H9 (cell line): Measurements from ENCODE around the gene FGF22. TPM values are rescaled to one million over a fixed set of nuclear protein-coding genes. Genes with fewer than 3 reads are reported as not detected.

Source experiments
- DNase-seq: peaks from one replicate; pipeline ENCODE4 v3.0.0-alpha.2; 2017
- H2AFZ ChIP-seq: one replicate; pipeline ENCODE4 v1.6.1; 2013; ENCODE audit warnings: mild to moderate bottlenecking, low read length, control low read depth, moderate library complexity
- H2AK5ac ChIP-seq: 2 replicates; pipeline ENCODE4 v1.6.1; 2013; ENCODE audit warnings: low read length, control low read depth, mixed read lengths; ENCODE audit not compliant: insufficient read length
- H2BK120ac ChIP-seq: one replicate; pipeline ENCODE4 v1.6.1; 2013; ENCODE audit warnings: low read depth, mild to moderate bottlenecking, low read length, control low read depth, inconsistent platforms; ENCODE audit not compliant: poor library complexity, severe bottlenecking
- H2BK12ac ChIP-seq: 2 replicates; pipeline ENCODE4 v1.6.1; 2013; ENCODE audit warnings: low read length, control low read depth, mixed read lengths, low read depth; ENCODE audit not compliant: insufficient read length
- H2BK15ac ChIP-seq: 2 replicates; pipeline ENCODE4 v1.6.1; 2013; ENCODE audit warnings: low read depth, low read length, control low read depth
- H2BK20ac ChIP-seq: one replicate; pipeline ENCODE4 v1.6.1; 2013; ENCODE audit warnings: low read depth, mild to moderate bottlenecking, low read length, control low read depth, inconsistent platforms; ENCODE audit not compliant: poor library complexity, severe bottlenecking
- H2BK5ac ChIP-seq: 2 replicates; pipeline ENCODE4 v1.6.1; 2013; ENCODE audit warnings: low read length, control low read depth, mixed read lengths; ENCODE audit not compliant: insufficient read length
- H3K14ac ChIP-seq: 2 replicates; pipeline ENCODE4 v1.6.1; 2013; ENCODE audit warnings: low read length, control low read depth; ENCODE audit not compliant: insufficient read depth
- H3K18ac ChIP-seq: 2 replicates; pipeline ENCODE4 v1.6.1; 2013; ENCODE audit warnings: low read depth, mild to moderate bottlenecking, mixed read lengths, low read length, control low read depth; ENCODE audit not compliant: insufficient read length
- H3K23ac ChIP-seq: 2 replicates; pipeline ENCODE4 v1.6.1; 2013; ENCODE audit warnings: low read length, control low read depth, mixed read lengths, low read depth; ENCODE audit not compliant: insufficient read length
- H3K23me2 ChIP-seq: 2 replicates; pipeline ENCODE4 v1.6.1; 2013; ENCODE audit warnings: low read depth, mild to moderate bottlenecking, mixed read lengths, low read length, control low read depth; ENCODE audit not compliant: insufficient read length, poor library complexity, severe bottlenecking
- H3K27ac ChIP-seq: 2 replicates; pipeline ENCODE4 v1.5.1; 2013; ENCODE audit warnings: low read length, control low read depth, mixed read lengths, low read depth; ENCODE audit not compliant: insufficient read length
- H3K27me3 ChIP-seq: 2 replicates; pipeline ENCODE4 v1.6.1; 2013; ENCODE audit warnings: low read length, control low read depth, inconsistent platforms; ENCODE audit not compliant: insufficient read depth
- H3K4ac ChIP-seq: 2 replicates; pipeline ENCODE4 v1.6.1; 2013; ENCODE audit warnings: low read depth, mild to moderate bottlenecking, control low read depth, inconsistent platforms, low read length, moderate library complexity
- H3K4me1 ChIP-seq: 2 replicates; pipeline ENCODE4 v1.6.1; 2013; ENCODE audit warnings: low read length, control low read depth, inconsistent platforms; ENCODE audit not compliant: insufficient read depth
- H3K4me2 ChIP-seq: 2 replicates; pipeline ENCODE4 v1.6.1; 2013; ENCODE audit warnings: low read length, control low read depth, mixed read lengths; ENCODE audit not compliant: insufficient read length, insufficient read depth
- H3K56ac ChIP-seq: 2 replicates; pipeline ENCODE4 v1.6.1; 2013; ENCODE audit warnings: low read depth, mild to moderate bottlenecking, mixed read lengths, low read length, control low read depth; ENCODE audit not compliant: insufficient read length
- H3K79me1 ChIP-seq: 2 replicates; pipeline ENCODE4 v1.6.1; 2013; ENCODE audit warnings: low read depth, mild to moderate bottlenecking, moderate library complexity, low read length, control low read depth, inconsistent platforms; ENCODE audit not compliant: insufficient read depth, poor library complexity, severe bottlenecking
- H3K79me2 ChIP-seq: 2 replicates; pipeline ENCODE4 v1.6.1; 2013; ENCODE audit warnings: low read length, control low read depth, inconsistent platforms; ENCODE audit not compliant: insufficient read depth
- H3K9ac ChIP-seq: 2 replicates; pipeline ENCODE4 v1.6.1; 2013; ENCODE audit warnings: low read length, control low read depth, mixed read lengths; ENCODE audit not compliant: insufficient read length; ENCODE audit errors: extremely low read depth
- H3K9me3 ChIP-seq: one replicate; pipeline ENCODE4 v1.6.1; 2013; ENCODE audit warnings: low read depth, low read length, inconsistent platforms; ENCODE audit not compliant: control insufficient read depth
- H3T11ph ChIP-seq: one replicate; pipeline ENCODE4 v1.6.1; 2013; ENCODE audit warnings: mild to moderate bottlenecking, low read length, control low read depth, inconsistent platforms
- H4K20me1 ChIP-seq: one replicate; pipeline ENCODE4 v1.6.1; 2013; ENCODE audit not compliant: control insufficient read depth, insufficient read length, insufficient read depth
- H4K5ac ChIP-seq: 2 replicates; pipeline ENCODE4 v1.6.1; 2013; ENCODE audit warnings: low read depth, mild to moderate bottlenecking, mixed read lengths, low read length, control low read depth; ENCODE audit not compliant: insufficient read length
- H4K8ac ChIP-seq: replicated peaks from 2 replicates; pipeline ENCODE4 v1.6.1; 2013; ENCODE audit warnings: low read length, control low read depth, mixed read lengths, low read depth; ENCODE audit not compliant: insufficient read length
- H4K91ac ChIP-seq: 2 replicates; pipeline ENCODE4 v1.6.1; 2013; ENCODE audit warnings: low read depth, mild to moderate bottlenecking, moderate library complexity, mixed read lengths, low read length, control low read depth; ENCODE audit not compliant: insufficient read length
- H3K27ac Mint-ChIP-seq, 3 experiments: 2 replicates in 2 of 3; 3 replicates in 1 of 3; pipeline ENCODE4 v1.8.0; 2020 to 2021; ENCODE audit warnings: mixed read lengths in 3 of 3, mild to moderate bottlenecking in 1 of 3, moderate library complexity in 1 of 3
- H3K27me3 Mint-ChIP-seq: 2 replicates; pipeline ENCODE4 v1.8.0; 2021; ENCODE audit warnings: low read depth, mild to moderate bottlenecking, moderate library complexity, mixed read lengths
- H3K36me3 Mint-ChIP-seq, 3 experiments: 2 replicates in 2 of 3; 3 replicates in 1 of 3; pipeline ENCODE4 v1.8.0; 2020 to 2021; ENCODE audit warnings: low read depth in 3 of 3, mixed read lengths in 3 of 3; ENCODE audit not compliant: insufficient read depth in 1 of 3
- H3K4me1 Mint-ChIP-seq, 2 experiments: 2 replicates each; pipeline ENCODE4 v1.8.0; 2020; ENCODE audit warnings: mixed read lengths in 2 of 2
- H3K4me3 Mint-ChIP-seq, 2 experiments: 2 replicates in 1 of 2; 3 replicates in 1 of 2; pipeline ENCODE4 v1.8.0; 2020 to 2021; ENCODE audit warnings: mild to moderate bottlenecking in 2 of 2, mixed read lengths in 2 of 2, moderate library complexity in 1 of 2
- H3K9me3 Mint-ChIP-seq, 2 experiments: 2 replicates in 1 of 2; 3 replicates in 1 of 2; pipeline ENCODE4 v1.8.0; 2020; ENCODE audit warnings: mild to moderate bottlenecking in 2 of 2, mixed read lengths in 2 of 2, moderate library complexity in 1 of 2
- CTCF ChIP-seq: fragments of 200-600 bp; sonication (generic); conservative IDR thresholded peaks from 3 replicates; pipeline ENCODE4 v1.8.0; 2021; ENCODE audit warnings: antibody characterized with exemption, mild to moderate bottlenecking
- WGBS: extraction: QIAGEN DNeasy Blood & Tissue Kit; methylation state at CpG from one replicate; pipeline ENCODE4 v1.1.7; 2013; ENCODE audit warnings: missing lambda C conversion rate, low lambda C conversion rate, mixed read lengths; ENCODE audit not compliant: insufficient read length; ENCODE audit errors: extremely low coverage; 5-methylcytosine and 5-hydroxymethylcytosine counted together
- total RNA-seq: library from RNA; stranded (reverse); gene quantifications from 2 replicates; pipeline ENCODE4 v1.2.1, GENCODE V29; 2021

The FGF22 gene
- total RNA-seq, 1 experiment from 2014 or later: 0.72 TPM

GRCh38 chr19:650121-650520 is 10.4 kb downstream of the FGF22 start:
- Histone ChIP-seq H3K9me3 (no peaks in the 10 kb centered on the region), H3K9ac (no peak overlapping the region), H3K79me1 (peaks cover 10% of the 10 kb centered on the region), H2BK5ac (no peak overlapping the region), H2BK12ac (no peak overlapping the region), H4K20me1 (no peaks in the 10 kb centered on the region), H2AK5ac (no peak overlapping the region), H3K4me1 (no peaks in the 10 kb centered on the region), H4K8ac (no peak overlapping the region), H4K5ac (no peak overlapping the region), H3K79me2 (peaks cover 15% of the 10 kb centered on the region), H3K14ac (no peak overlapping the region), H3K4me2 (no peak overlapping the region), H3K23ac (no peak overlapping the region), H2BK15ac (no peak overlapping the region), H3T11ph (no peak overlapping the region), H4K91ac (no peak overlapping the region), H3K56ac (no peak overlapping the region), H2BK20ac (no peak overlapping the region), H2AFZ (no peak overlapping the region), H3K27ac (no peak overlapping the region), H3K27me3 (no peaks in the 10 kb centered on the region), H3K23me2 (no peaks in the 10 kb centered on the region), H3K4ac (no peak overlapping the region), H3K18ac (no peak overlapping the region), H2BK120ac (no peak overlapping the region)
- WGBS: no CpG with 5 or more reads among the region's 11 CpGs
- no peak for DNase-seq
- Mint-ChIP-seq H3K36me3 (peaks cover 10 to 36% (median 28%) of the 10 kb centered on the region in 3 experiments; a peak in 6 of 7 replicates), H3K9me3 (no peaks in the 10 kb centered on the region; a peak in 1 of 5 replicates), H3K27me3 (no peaks in the 10 kb centered on the region), H3K4me1 (no peaks in the 10 kb centered on the region), H3K27ac (no peak overlapping the region), H3K4me3 (no peak overlapping the region)
- no peak for TF ChIP-seq CTCF
